GM12878 (cell line): ENCODE results near the gene ZDHHC3. TPM values are rescaled to one million over a fixed set of nuclear protein-coding genes. Genes with fewer than 3 reads are reported as not detected.
A peak's percentile ranks its signal among the peaks of the same experiment; 100 is the strongest.

Source experiments
- ATAC-seq: fragments of 200-7000 bp; cut with Tn5 transposase; 3 replicates; pipeline ENCODE4 v1.9.1; 2020; ENCODE audit warnings: mild to moderate bottlenecking, moderate library complexity
- BruUV-seq: library from RNA; stranded (reverse); fragments of 400-500 nt; replicated peaks from 2 replicates; lab custom pipeline; 2021; lab: Mats Ljungman, UMichigan
- CTCF ChIA-PET: fragments of 300-600 bp; sonication (Branson Sonifier 250); formaldehyde crosslinking; extraction: SDS; loops from one replicate; lab custom pipeline; 2021; ENCODE audit warnings: inconsistent platforms; lab: Yijun Ruan, JAX
- POLR2A ChIA-PET: fragments of 350-600 bp; formaldehyde crosslinking; extraction: SDS; loops from one replicate; lab custom pipeline; 2021; ENCODE audit warnings: inconsistent platforms; lab: Charles Lee
- RAD21 ChIA-PET: fragments of 300-600 bp; sonication (Branson Sonifier 250); formaldehyde crosslinking; loops from one replicate; lab custom pipeline; 2023; ENCODE audit warnings: antibody characterized with exemption; ENCODE audit not compliant: unreplicated experiment; lab: Charles Lee
- SMC1A ChIA-PET: fragments of 300-600 bp; sonication (Branson Sonifier 250); formaldehyde crosslinking; loops from one replicate; lab custom pipeline; 2023; ENCODE audit not compliant: unreplicated experiment, uncharacterized antibody; lab: Charles Lee
- DNase-seq: peaks from one replicate; pipeline ENCODE4 v3.0.0-alpha.2; 2011; ENCODE audit warnings: low read depth, low spot score
- FAIRE-seq: peaks from 3 replicates; lab custom pipeline; 2011; peaks lifted over from hg19 to GRCh38; lab: Jason Lieb, UNC
- H2AFZ ChIP-seq: 2 replicates; pipeline ENCODE4 v1.6.0; 2011; ENCODE audit warnings: low read depth, low read length, control low read depth; ENCODE audit not compliant: control insufficient read depth
- H3K27ac ChIP-seq: 2 replicates; pipeline ENCODE4 v1.5.1; 2011; ENCODE audit warnings: control low read depth; ENCODE audit not compliant: control insufficient read depth, insufficient read depth
- H3K27me3 ChIP-seq, 2 experiments: replicated peaks in 1 of 2; 2 replicates each; pipeline versions ENCODE4 v1.6.0 to v1.6.1; 2011; ENCODE audit warnings: low read length in 1 of 2; ENCODE audit not compliant: control insufficient read depth in 2 of 2, insufficient read depth in 2 of 2
- H3K36me3 ChIP-seq, 2 experiments: 2 replicates each; pipeline ENCODE4 v1.5.1; 2011; ENCODE audit warnings: low read length in 1 of 2; ENCODE audit not compliant: control insufficient read depth in 2 of 2, insufficient read depth in 2 of 2
- H3K4me1 ChIP-seq: 2 replicates; pipeline ENCODE4 v1.6.1; 2011; ENCODE audit warnings: mild to moderate bottlenecking, low read length, moderate library complexity, mixed read lengths; ENCODE audit not compliant: control insufficient read depth, insufficient read depth
- H3K4me2 ChIP-seq: 2 replicates; pipeline ENCODE4 v1.6.0; 2011; ENCODE audit warnings: control low read depth; ENCODE audit not compliant: control insufficient read depth, insufficient read depth
- H3K4me3 ChIP-seq: fragments of 200-600 bp; sonication (generic); 2 replicates; pipeline ENCODE4 v1.5.1; 2016
- H3K79me2 ChIP-seq: 2 replicates; pipeline ENCODE4 v1.6.0; 2011; ENCODE audit warnings: low read length; ENCODE audit not compliant: control insufficient read depth, insufficient read depth
- H3K9ac ChIP-seq: 2 replicates; pipeline ENCODE4 v1.8.0; 2011; ENCODE audit warnings: low read length, control low read depth, mixed read lengths; ENCODE audit not compliant: control insufficient read depth, insufficient read depth
- H3K9me3 ChIP-seq: replicated peaks from 3 replicates; pipeline ENCODE4 v1.5.1; 2011; ENCODE audit warnings: mild to moderate bottlenecking, low read length; ENCODE audit not compliant: control insufficient read depth, insufficient read depth
- H4K20me1 ChIP-seq: 2 replicates; pipeline ENCODE4 v1.6.0; 2011; ENCODE audit not compliant: control insufficient read depth, insufficient read depth
- ATF7 ChIP-seq: fragments of 450-650 bp; IDR thresholded peaks from 2 replicates; pipeline ENCODE4 v1.6.1; 2016; ENCODE audit warnings: low read depth, mild to moderate bottlenecking
- CEBPB ChIP-seq, 2 experiments: fragments of 150-350 bp in 1 of 2; IDR thresholded peaks; 2 replicates each; pipeline ENCODE4 v1.6.1; 2012 to 2014; ENCODE audit warnings: low read depth in 2 of 2, low read length in 2 of 2, borderline replicate concordance in 1 of 2, inconsistent platforms in 1 of 2
- GATAD2B ChIP-seq: fragments of 450-650 bp; conservative IDR thresholded peaks from 2 replicates; pipeline ENCODE4 v1.6.1; 2017; ENCODE audit warnings: low read depth, mild to moderate bottlenecking, moderate library complexity
- IRF4 ChIP-seq: IDR thresholded peaks from 2 replicates; pipeline ENCODE4 v1.6.1; 2011; ENCODE audit warnings: low read depth, low read length
- MXI1 ChIP-seq: fragments of 150-350 bp; IDR thresholded peaks from 2 replicates; pipeline ENCODE4 v1.6.1; 2011; ENCODE audit warnings: low read depth, mild to moderate bottlenecking, inconsistent platforms, low read length, improper control_type of control experiment
- POLR2AphosphoS5 ChIP-seq: IDR thresholded peaks from 2 replicates; pipeline ENCODE4 v1.6.1; 2011; ENCODE audit warnings: mild to moderate bottlenecking, low read length, inconsistent platforms
- RAD21 ChIP-seq: IDR thresholded peaks from 2 replicates; pipeline ENCODE4 v1.6.1; 2011; ENCODE audit warnings: mild to moderate bottlenecking, low read depth, low read length, moderate library complexity; ENCODE audit not compliant: insufficient read depth
- RAD51 ChIP-seq: fragments of 450-650 bp; IDR thresholded peaks from 2 replicates; pipeline ENCODE4 v1.6.1; 2016; ENCODE audit warnings: moderate library complexity, mild to moderate bottlenecking, inconsistent platforms
- SREBF1 ChIP-seq: IDR thresholded peaks from 2 replicates; pipeline ENCODE4 v1.6.1; 2012; ENCODE audit warnings: mild to moderate bottlenecking, low read length
- ZBED1 ChIP-seq: IDR thresholded peaks from 2 replicates; pipeline ENCODE4 v1.6.1; 2016; ENCODE audit warnings: borderline replicate concordance
- WGBS: methylation state at CpG from one replicate; pipeline ENCODE4 v1.1.6; 2016; ENCODE audit warnings: low lambda C conversion rate; ENCODE audit not compliant: insufficient replicate concordance, insufficient coverage; ENCODE audit errors: missing lambda C conversion rate; 5-methylcytosine and 5-hydroxymethylcytosine counted together
- in situ Hi-C: fragments of 300-500 bp; cut with MboI; formaldehyde crosslinking; loops from 9 replicates; pipeline ENCODE4 v1.14.3; 2018; ENCODE audit warnings: mixed read lengths
- intact Hi-C: fragments of 100-400 bp; cut with micrococcal nuclease; formaldehyde crosslinking; loops from one replicate; pipeline ENCODE4 v1.14.2; 2022; ENCODE audit not compliant: unreplicated experiment
- polyA plus RNA-seq, 11 experiments: library from polyadenylated mRNA; depleted of rRNA in 4 of 11; unstranded in 6 of 11; stranded (reverse) in 5 of 11; fragments of >200 nt; fragmentation: Nextera tagmentation in 4 of 11; fragmentation: Illumina TruSeq in 1 of 11; extraction: Ambion mirVana in 4 of 11; extraction: Trizol in 1 of 11; gene quantifications; 1 replicate in 1 of 11; 2 replicates in 10 of 11; pipeline versions ENCODE4 v1.2.1 to v1.2.3, GENCODE V29; 2011 to 2016; ENCODE audit warnings: inconsistent platforms in 2 of 11, missing spikeins in 2 of 11, low read depth in 1 of 11
- total RNA-seq, 4 experiments: library from RNA; depleted of rRNA in 3 of 4; stranded (reverse); fragments of >200 nt in 3 of 4; fragmentation: Illumina TruSeq in 1 of 4; extraction: Trizol in 1 of 4; gene quantifications; 2 replicates each; pipeline versions ENCODE4 v1.2.1 to v1.2.3, GENCODE V29; 2013 to 2021
- TF ChIP-seq, protein P1 (sequence below), 3 experiments: IDR thresholded peaks in 2 of 3; conservative IDR thresholded peaks in 1 of 3; 2 replicates each; pipeline ENCODE4 v1.5.1; 2011; ENCODE audit warnings: low read depth in 3 of 3, low read length in 3 of 3, mild to moderate bottlenecking in 3 of 3, control low read depth in 2 of 3, moderate library complexity in 2 of 3, inconsistent platforms in 1 of 3, mixed read lengths in 1 of 3; ENCODE audit not compliant: control insufficient read depth in 2 of 3, insufficient read depth in 1 of 3; ENCODE audit errors: extremely low read depth in 1 of 3

The ZDHHC3 gene
- total and polyA plus RNA-seq, 10 of the 15 experiments (the other 5 are each of a cell fraction or from before 2014, with no cell fraction given): 6.8 to 79.1 (median 40.8) TPM

DNA sequence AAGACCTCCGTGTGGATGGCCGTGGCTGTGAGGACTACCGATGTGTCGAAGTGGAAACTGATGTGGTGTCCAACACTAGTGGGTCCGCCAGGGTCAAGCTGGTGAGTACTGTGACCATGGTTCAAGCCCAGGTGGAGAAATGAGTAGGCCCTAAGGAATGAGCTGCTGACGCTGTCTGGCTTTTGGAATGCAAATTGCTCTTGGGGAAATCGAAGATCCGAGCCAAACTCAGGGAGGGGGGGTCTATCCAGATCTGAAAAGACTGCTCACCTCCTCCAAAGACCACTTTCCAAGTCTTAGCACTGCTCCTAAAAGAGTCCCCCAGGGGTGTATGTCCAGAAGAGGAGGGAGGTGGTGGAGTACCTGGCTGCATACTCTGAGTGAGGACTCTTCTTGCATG lies 13.2 kb upstream of the ZDHHC3 start (continued):
- TF ChIP-seq IRF4 (no peak), CEBPB (IDR thresholded peaks at IDR 0.05; ENCODE audit: borderline replicate concordance in 1 of 2, low read depth in 2 of 2, low read length in 2 of 2) (no peak), GATAD2B (no peak), ATF7 (no peak), POLR2AphosphoS5 (no peak), SREBF1 (no peak)

DNA sequence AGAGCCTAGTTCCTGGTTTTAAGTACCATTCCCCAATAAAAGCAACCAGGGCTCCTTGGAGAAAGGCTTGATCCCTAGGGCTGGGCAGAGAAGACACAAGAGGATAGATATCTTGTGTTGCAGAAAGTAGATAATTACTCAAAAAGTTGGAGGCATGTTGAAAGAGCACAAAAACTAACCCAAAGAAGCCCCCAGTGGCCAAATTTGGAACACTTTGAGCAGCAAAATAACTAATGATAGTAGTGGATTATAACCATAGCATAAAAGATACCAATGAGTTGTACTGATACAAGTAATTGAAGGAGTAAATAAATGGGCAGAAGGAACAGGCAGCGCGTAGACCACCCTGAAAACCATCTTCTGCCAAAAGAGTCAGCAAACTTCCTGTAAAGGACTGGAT lies 12.1 kb upstream of the ZDHHC3 start:
- no peak for FAIRE-seq
- no peak overlapping the region for H3K27ac ChIP-seq
- ChIA-PET POLR2A (interaction anchor here (0.7 to 0.9 kb wide), 2 partner anchors 8 to 12 kb away, joined by 3 to 4 read pairs; partner anchors contain the start of genes EXOSC7 and ZDHHC3), CTCF (interaction anchor here (0.7 to 3.3 kb wide), 10 partner anchors 9 to 176 kb away, joined by 3 to 22 read pairs (median 5); no protein-coding TSS in a partner anchor), RAD21 (interaction anchor here (1.8 kb wide), 1 partner anchor 73 kb away, joined by 6 read pairs; no protein-coding TSS in a partner anchor), SMC1A (interaction anchor here (0.7 to 8.7 kb wide), 6 partner anchors 7 to 222 kb away, joined by 3 to 97 read pairs (median 4); partner anchors contain the start of genes EXOSC7 and ZDHHC3)
- H3K4me1 ChIP-seq: peaks cover 5% of the 10 kb centered on the region; the same call in 1 of the 2 replicates
- no peak overlapping the region for H3K4me3 ChIP-seq
- no peak for DNase-seq
- no peak overlapping the region for H3K9ac ChIP-seq
- in situ Hi-C loops: no loop called here
- no peak overlapping the region for H3K4me2 ChIP-seq
- no peaks in the 10 kb centered on the region for H4K20me1 ChIP-seq
- H3K79me2 ChIP-seq: peaks cover 25% of the 10 kb centered on the region
- no peaks in the 10 kb centered on the region for H3K9me3 ChIP-seq
- BruUV-seq: no TSS peak
- peak; percentile 64 for ATAC-seq
- no peak overlapping the region for H2AFZ ChIP-seq
- H3K36me3 ChIP-seq: peaks cover 14 to 21% of the 10 kb centered on the region in 2 experiments; a peak in 3 of 4 replicates
- no peaks in the 10 kb centered on the region for H3K27me3 ChIP-seq
- TF ChIP-seq, protein P1, sequence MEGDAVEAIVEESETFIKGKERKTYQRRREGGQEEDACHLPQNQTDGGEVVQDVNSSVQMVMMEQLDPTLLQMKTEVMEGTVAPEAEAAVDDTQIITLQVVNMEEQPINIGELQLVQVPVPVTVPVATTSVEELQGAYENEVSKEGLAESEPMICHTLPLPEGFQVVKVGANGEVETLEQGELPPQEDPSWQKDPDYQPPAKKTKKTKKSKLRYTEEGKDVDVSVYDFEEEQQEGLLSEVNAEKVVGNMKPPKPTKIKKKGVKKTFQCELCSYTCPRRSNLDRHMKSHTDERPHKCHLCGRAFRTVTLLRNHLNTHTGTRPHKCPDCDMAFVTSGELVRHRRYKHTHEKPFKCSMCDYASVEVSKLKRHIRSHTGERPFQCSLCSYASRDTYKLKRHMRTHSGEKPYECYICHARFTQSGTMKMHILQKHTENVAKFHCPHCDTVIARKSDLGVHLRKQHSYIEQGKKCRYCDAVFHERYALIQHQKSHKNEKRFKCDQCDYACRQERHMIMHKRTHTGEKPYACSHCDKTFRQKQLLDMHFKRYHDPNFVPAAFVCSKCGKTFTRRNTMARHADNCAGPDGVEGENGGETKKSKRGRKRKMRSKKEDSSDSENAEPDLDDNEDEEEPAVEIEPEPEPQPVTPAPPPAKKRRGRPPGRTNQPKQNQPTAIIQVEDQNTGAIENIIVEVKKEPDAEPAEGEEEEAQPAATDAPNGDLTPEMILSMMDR (IDR thresholded peaks at IDR 0.05 in 2 of 3, conservative IDR thresholded peaks at IDR 0.05 in 1 of 3; ENCODE audit: control insufficient read depth in 2 of 3, extremely low read depth in 1 of 3, insufficient read depth in 1 of 3, low read depth in 3 of 3, low read length in 3 of 3): peak; percentile 27 to 60 (median 53); a peak in 5 of 6 replicates
- TF ChIP-seq RAD21: peak; percentile 14; the same call in 1 of the 2 replicates
- TF ChIP-seq MXI1: no peak
- TF ChIP-seq ZBED1: no peak
- no peak for TF ChIP-seq RAD51
- TF ChIP-seq, all 136 proteins: peak for 2
- 100% methylated on average over 2 of the region's 2 CpGs for WGBS
- intact Hi-C loops: no loop called here
